Mammary epithelial cell (primary cell): Measurements from ENCODE around the gene F2RL1.

ENCODE experiments used
- EZH2 ChIP-seq: IDR thresholded peaks from 2 replicates; pipeline ENCODE4 v1.6.1; 2012; ENCODE audit warnings: low read length, inconsistent platforms, borderline replicate concordance
- TF ChIP-seq, protein P1 (sequence below), 2 donors: IDR thresholded peaks in 1 of 2; conservative IDR thresholded peaks in 1 of 2; 2 replicates each; pipeline ENCODE4 v1.5.1; 2011 to 2012; ENCODE audit warnings: inconsistent platforms in 2 of 2, low read length in 2 of 2, mild to moderate bottlenecking in 2 of 2, control low read depth in 1 of 2, low read depth in 1 of 2; ENCODE audit not compliant: insufficient read depth in 1 of 2; ENCODE audit errors: extremely low read depth in 1 of 2

DNA sequence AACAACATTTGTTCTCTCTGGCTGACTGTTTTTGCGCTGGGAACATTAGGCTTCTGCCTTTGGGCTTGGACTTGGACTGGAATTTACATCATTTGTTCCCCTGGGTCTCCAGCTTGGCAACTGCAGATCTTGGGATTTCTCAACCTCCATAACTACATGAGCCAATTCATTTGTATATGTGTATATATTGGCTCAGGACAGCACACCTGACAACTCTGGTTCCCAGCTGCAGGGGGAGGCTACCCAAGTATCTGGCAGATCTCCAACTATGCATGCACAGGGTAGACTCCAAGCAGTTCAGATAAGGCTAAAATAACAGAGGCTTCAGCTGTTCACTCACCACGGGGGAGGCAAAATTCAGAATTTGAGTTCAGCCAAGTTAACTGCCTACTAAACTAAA, 31.6 kb upstream of the F2RL1 start:
- TF ChIP-seq, protein P1, sequence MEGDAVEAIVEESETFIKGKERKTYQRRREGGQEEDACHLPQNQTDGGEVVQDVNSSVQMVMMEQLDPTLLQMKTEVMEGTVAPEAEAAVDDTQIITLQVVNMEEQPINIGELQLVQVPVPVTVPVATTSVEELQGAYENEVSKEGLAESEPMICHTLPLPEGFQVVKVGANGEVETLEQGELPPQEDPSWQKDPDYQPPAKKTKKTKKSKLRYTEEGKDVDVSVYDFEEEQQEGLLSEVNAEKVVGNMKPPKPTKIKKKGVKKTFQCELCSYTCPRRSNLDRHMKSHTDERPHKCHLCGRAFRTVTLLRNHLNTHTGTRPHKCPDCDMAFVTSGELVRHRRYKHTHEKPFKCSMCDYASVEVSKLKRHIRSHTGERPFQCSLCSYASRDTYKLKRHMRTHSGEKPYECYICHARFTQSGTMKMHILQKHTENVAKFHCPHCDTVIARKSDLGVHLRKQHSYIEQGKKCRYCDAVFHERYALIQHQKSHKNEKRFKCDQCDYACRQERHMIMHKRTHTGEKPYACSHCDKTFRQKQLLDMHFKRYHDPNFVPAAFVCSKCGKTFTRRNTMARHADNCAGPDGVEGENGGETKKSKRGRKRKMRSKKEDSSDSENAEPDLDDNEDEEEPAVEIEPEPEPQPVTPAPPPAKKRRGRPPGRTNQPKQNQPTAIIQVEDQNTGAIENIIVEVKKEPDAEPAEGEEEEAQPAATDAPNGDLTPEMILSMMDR (conservative IDR thresholded peaks at IDR 0.05 in 1 of 2, IDR thresholded peaks at IDR 0.05 in 1 of 2; ENCODE audit: extremely low read depth in 1 of 2, insufficient read depth in 1 of 2, low read depth in 1 of 2, low read length in 2 of 2): no peak
- TF ChIP-seq EZH2: no peak
